Upper lobe of left lung (tissue), 4 donors: ENCODE results near the gene SCAI.

Experiments used
- POLR2A ChIP-seq, 4 donors: fragments of 450-650 bp; IDR thresholded peaks; one replicate each; pipeline ENCODE4 v1.5.1; 2016 to 2017; ENCODE audit warnings: antibody characterized with exemption in 4 of 4, mild to moderate bottlenecking in 2 of 4
- TF ChIP-seq, protein P1 (sequence below), 6 experiments: fragments of 450-650 bp in 4 of 6; fragments of 200-600 bp in 2 of 6; sonication (generic) in 2 of 6; IDR thresholded peaks; one replicate each; pipeline ENCODE4 v1.5.1; 2016 to 2019; ENCODE audit warnings: antibody characterized with exemption in 6 of 6

- TF ChIP-seq, protein P1, sequence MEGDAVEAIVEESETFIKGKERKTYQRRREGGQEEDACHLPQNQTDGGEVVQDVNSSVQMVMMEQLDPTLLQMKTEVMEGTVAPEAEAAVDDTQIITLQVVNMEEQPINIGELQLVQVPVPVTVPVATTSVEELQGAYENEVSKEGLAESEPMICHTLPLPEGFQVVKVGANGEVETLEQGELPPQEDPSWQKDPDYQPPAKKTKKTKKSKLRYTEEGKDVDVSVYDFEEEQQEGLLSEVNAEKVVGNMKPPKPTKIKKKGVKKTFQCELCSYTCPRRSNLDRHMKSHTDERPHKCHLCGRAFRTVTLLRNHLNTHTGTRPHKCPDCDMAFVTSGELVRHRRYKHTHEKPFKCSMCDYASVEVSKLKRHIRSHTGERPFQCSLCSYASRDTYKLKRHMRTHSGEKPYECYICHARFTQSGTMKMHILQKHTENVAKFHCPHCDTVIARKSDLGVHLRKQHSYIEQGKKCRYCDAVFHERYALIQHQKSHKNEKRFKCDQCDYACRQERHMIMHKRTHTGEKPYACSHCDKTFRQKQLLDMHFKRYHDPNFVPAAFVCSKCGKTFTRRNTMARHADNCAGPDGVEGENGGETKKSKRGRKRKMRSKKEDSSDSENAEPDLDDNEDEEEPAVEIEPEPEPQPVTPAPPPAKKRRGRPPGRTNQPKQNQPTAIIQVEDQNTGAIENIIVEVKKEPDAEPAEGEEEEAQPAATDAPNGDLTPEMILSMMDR (IDR thresholded peaks at IDR 0.05): no peak
- TF ChIP-seq POLR2A (IDR thresholded peaks at IDR 0.05): no peak
Measured at GRCh38 chr9:125183054-125183453, 39.7 kb upstream of the SCAI start.
